IPS-18a (cell line): Measurements from ENCODE around the gene CFAP100.

ENCODE experiments used
- H3K27ac ChIP-seq: one replicate; pipeline ENCODE4 v1.5.1; 2013; ENCODE audit warnings: low read length
- H3K27me3 ChIP-seq: one replicate; pipeline ENCODE4 v1.6.1; 2013; ENCODE audit warnings: mild to moderate bottlenecking, low read length; ENCODE audit not compliant: control insufficient read depth, insufficient read depth
- H3K36me3 ChIP-seq: one replicate; pipeline ENCODE4 v1.6.1; 2013; ENCODE audit warnings: low read depth, low read length; ENCODE audit not compliant: control insufficient read depth
- H3K4me1 ChIP-seq: one replicate; pipeline ENCODE4 v1.6.1; 2013; ENCODE audit warnings: low read depth, low read length; ENCODE audit not compliant: control insufficient read depth
- H3K4me3 ChIP-seq: one replicate; pipeline ENCODE4 v1.5.1; 2013; ENCODE audit warnings: low read length
- H3K9ac ChIP-seq: one replicate; pipeline ENCODE4 v1.6.1; 2013; ENCODE audit warnings: mild to moderate bottlenecking, low read length, moderate library complexity
- H3K9me3 ChIP-seq: one replicate; pipeline ENCODE4 v1.6.1; 2013; ENCODE audit warnings: low read depth, low read length; ENCODE audit not compliant: control insufficient read depth

CFAP100 gene

GRCh38 chr3:126484148-126484547, 89.4 kb downstream of the CFAP100 start:
- H3K9ac ChIP-seq = no peak overlapping the region
- H3K4me1 ChIP-seq = peaks cover 21% of the 10 kb centered on the region
- H3K9me3 ChIP-seq = no peaks in the 10 kb centered on the region
- H3K27me3 ChIP-seq = no peaks in the 10 kb centered on the region
- no peak overlapping the region for H3K4me3 ChIP-seq
- H3K27ac ChIP-seq = no peak overlapping the region
- no peaks in the 10 kb centered on the region for H3K36me3 ChIP-seq

DNA sequence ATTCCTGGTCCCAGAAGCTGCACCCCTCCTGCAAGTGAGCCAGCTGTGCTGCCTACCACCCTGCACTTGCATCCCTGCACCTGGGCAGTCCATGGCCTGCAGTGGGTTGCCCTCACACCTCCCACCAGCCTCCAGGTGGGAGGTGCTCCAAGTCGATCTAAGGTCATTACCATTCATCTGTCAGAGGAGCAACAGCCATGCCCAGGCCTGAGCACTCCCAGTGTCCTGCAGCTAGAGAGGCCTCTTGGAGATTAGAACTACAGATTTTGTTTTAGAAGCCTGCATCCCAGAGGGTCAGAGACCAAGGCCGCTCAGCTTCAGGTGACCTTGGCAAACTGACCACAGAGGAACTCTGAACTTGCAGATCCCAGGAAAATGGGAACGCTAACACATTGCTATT, 90.0 kb downstream of the CFAP100 start:
- Histone ChIP-seq H3K4me1 (peaks cover 21% of the 10 kb centered on the region), H3K36me3 (no peaks in the 10 kb centered on the region), H3K9me3 (no peaks in the 10 kb centered on the region), H3K27ac (peak overlapping the region; percentile 52), H3K4me3 (peak overlapping the region; percentile 8), H3K9ac (no peak overlapping the region), H3K27me3 (no peaks in the 10 kb centered on the region)

GRCh38 chr3:126485176-126485897, 90.6 kb downstream of the CFAP100 start:
- H3K27ac ChIP-seq = peak overlapping the region; percentile 52
- H3K4me3 ChIP-seq = peak overlapping the region; percentile 8
- H3K4me1 ChIP-seq = peaks cover 21% of the 10 kb centered on the region
- H3K9me3 ChIP-seq = no peaks in the 10 kb centered on the region
- no peaks in the 10 kb centered on the region for H3K27me3 ChIP-seq
- H3K36me3 ChIP-seq = no peaks in the 10 kb centered on the region
- no peak overlapping the region for H3K9ac ChIP-seq

GRCh38 chr3:126485956-126486355, 91.2 kb downstream of the CFAP100 start:
- Histone ChIP-seq H3K27ac (no peak overlapping the region), H3K4me3 (no peak overlapping the region)

More at GRCh38 chr3:126485956-126486355, 91.2 kb downstream of the CFAP100 start:
- Histone ChIP-seq H3K9me3 (no peaks in the 10 kb centered on the region), H3K4me1 (peaks cover 21% of the 10 kb centered on the region), H3K36me3 (no peaks in the 10 kb centered on the region), H3K9ac (no peak overlapping the region), H3K27me3 (no peaks in the 10 kb centered on the region)
